Right atrium auricular region (tissue), 2 donors: ENCODE data around the gene NCOR2. TPM values are rescaled to one million over a fixed set of nuclear protein-coding genes. Genes with fewer than 3 reads are reported as not detected.

ENCODE experiments used
- DNase-seq: peaks from one replicate; pipeline ENCODE4 v3.0.0-alpha.2; 2019; ENCODE audit warnings: low spot score
- H3K27ac ChIP-seq, 2 donors: fragments of 200-600 bp; sonication (generic); 1 replicate in 1 of 2; 2 replicates in 1 of 2; pipeline ENCODE4 v1.5.1; 2016 to 2019
- H3K27me3 ChIP-seq, 2 donors: fragments of 200-600 bp; sonication (generic); one replicate each; pipeline versions ENCODE4 v1.5.1 to v1.6.0; 2017 to 2019
- H3K36me3 ChIP-seq: fragments of 200-600 bp; sonication (generic); one replicate; pipeline ENCODE4 v1.5.1; 2016
- H3K4me1 ChIP-seq, 2 donors: fragments of 200-600 bp; sonication (generic); one replicate each; pipeline versions ENCODE4 v1.5.1 to v1.6.0; 2017 to 2019
- H3K4me3 ChIP-seq, 2 donors: fragments of 200-600 bp; sonication (generic); 1 replicate in 1 of 2; 2 replicates in 1 of 2; pipeline ENCODE4 v1.5.1; 2017 to 2019; ENCODE audit warnings: mild to moderate bottlenecking in 1 of 2, moderate library complexity in 1 of 2
- H3K9me3 ChIP-seq, 2 donors: fragments of 200-600 bp; sonication (generic); one replicate each; pipeline ENCODE4 v1.5.1; 2019
- total RNA-seq, 2 donors: library from RNA; depleted of rRNA; stranded (reverse); fragments of >200 nt; gene quantifications; one replicate each; pipeline ENCODE4 v1.1.0, GENCODE V29; 2016
- TF ChIP-seq, protein P1 (sequence below), 2 donors: fragments of 200-600 bp; sonication (generic); IDR thresholded peaks; one replicate each; pipeline ENCODE4 v1.5.1; 2019; ENCODE audit warnings: antibody characterized with exemption in 2 of 2

NCOR2 gene
- total RNA-seq, 2 donors from 2014 or later = 62.9 to 104 TPM

DNA sequence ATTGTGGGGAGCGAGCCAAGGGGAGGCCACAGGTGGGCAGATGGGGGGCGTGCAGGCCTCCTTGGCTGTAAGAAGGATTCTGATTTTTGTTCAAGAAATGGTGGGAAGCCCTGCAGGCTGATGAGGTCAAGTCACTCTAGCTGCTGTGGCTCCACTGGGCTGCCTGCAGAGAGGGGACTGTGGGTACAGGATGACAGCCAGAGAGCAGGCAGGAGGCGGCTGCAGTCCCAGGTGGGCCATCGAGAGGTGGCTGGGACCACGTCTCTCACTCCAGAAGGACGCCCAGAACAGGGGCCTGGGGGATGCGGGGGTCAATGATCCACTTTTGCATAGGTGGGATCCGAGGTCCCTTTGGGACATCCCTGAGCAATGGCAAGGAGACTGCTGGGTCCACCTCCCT is 9.1 kb downstream of the NCOR2 start:
- H3K9me3 ChIP-seq = no peaks in the 10 kb centered on the region
- TF ChIP-seq, protein P1, sequence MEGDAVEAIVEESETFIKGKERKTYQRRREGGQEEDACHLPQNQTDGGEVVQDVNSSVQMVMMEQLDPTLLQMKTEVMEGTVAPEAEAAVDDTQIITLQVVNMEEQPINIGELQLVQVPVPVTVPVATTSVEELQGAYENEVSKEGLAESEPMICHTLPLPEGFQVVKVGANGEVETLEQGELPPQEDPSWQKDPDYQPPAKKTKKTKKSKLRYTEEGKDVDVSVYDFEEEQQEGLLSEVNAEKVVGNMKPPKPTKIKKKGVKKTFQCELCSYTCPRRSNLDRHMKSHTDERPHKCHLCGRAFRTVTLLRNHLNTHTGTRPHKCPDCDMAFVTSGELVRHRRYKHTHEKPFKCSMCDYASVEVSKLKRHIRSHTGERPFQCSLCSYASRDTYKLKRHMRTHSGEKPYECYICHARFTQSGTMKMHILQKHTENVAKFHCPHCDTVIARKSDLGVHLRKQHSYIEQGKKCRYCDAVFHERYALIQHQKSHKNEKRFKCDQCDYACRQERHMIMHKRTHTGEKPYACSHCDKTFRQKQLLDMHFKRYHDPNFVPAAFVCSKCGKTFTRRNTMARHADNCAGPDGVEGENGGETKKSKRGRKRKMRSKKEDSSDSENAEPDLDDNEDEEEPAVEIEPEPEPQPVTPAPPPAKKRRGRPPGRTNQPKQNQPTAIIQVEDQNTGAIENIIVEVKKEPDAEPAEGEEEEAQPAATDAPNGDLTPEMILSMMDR (IDR thresholded peaks at IDR 0.05) = no peak
- no peak for DNase-seq
- H3K36me3 ChIP-seq = no peaks in the 10 kb centered on the region
- no peaks in the 10 kb centered on the region for H3K27me3 ChIP-seq
- H3K4me1 ChIP-seq = peaks cover 0 to 83% of the 10 kb centered on the region in 2 donors
- no peak overlapping the region for H3K4me3 ChIP-seq
- H3K27ac ChIP-seq = peak overlapping the region; percentile 76 to 82

DNA sequence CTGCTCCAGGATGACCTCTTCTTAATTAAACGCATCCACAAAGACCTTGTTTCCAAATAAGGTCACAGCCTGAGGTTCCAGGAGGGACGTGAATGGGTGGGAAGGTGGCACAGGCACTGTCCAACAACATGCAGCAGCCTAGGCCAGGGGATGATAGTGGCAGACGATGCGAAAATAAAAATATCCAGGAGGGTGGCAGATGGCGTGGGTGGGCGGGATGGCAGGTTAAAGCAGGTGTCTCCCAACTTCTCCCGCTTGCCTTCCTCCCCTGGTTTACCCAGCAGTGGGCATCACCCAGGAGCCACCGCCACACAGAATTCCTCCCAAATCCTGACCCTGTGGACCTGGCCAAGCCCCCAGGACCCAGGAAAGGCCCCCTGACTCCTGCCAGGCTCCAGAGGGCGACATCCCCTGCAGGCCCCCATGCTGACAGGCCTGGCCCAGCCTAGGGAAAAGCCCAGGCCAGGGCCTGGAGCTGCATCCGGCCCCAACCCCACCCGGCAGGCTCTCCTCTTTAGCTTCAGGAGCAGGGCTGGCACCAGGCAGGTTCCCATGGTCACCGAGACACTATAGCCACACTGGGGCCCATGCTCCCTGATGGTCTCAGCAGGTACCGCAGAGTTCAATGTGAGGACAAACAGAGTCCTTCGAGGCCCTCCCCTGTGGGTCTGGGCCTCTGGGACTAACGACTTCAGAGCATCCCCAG is 9.7 kb downstream of the NCOR2 start:
- H3K4me1 ChIP-seq = peaks cover 0 to 82% of the 10 kb centered on the region in 2 donors
- H3K27ac ChIP-seq = peak overlapping the region; percentile 76 to 82
- H3K36me3 ChIP-seq = no peaks in the 10 kb centered on the region
- no peaks in the 10 kb centered on the region for H3K27me3 ChIP-seq
- TF ChIP-seq, protein P1 (IDR thresholded peaks at IDR 0.05) = no peak
- H3K9me3 ChIP-seq = no peaks in the 10 kb centered on the region
- DNase-seq = no peak
- H3K4me3 ChIP-seq = no peak overlapping the region

DNA sequence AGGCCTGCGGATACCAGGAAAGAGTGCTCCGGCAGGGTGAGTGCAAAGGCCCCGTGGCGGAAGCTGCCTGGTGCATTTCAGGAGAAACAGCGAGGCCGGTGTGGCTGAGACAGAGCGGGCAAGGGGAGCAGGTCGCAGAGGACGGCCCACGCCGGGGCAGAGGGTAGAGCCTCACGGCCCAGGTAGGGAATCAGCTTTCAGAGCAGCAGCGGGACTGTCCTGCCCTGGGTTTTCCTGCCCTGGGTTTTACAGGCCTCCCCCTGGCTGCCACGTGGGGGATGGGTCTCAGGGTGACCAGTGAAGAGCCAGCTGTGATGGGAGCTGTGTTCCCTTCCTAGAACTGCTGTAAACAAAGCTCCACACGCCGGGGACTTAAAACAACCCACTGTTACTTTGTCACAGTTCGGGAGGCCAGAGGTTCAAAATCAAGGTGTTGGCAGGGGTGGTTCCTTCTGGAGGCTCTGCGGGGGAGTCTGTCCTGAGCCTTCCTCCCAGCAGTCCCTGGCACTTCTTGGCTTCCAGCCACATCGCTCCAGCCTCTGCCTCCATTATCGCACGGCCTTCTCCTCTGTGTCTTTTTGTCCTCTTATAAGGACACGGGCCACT is 10.4 kb downstream of the NCOR2 start:
- Histone ChIP-seq H3K4me3 (no peak overlapping the region), H3K27ac (peak overlapping the region; percentile 76 to 82), H3K9me3 (no peaks in the 10 kb centered on the region), H3K36me3 (no peaks in the 10 kb centered on the region), H3K27me3 (no peaks in the 10 kb centered on the region), H3K4me1 (peaks cover 0 to 82% of the 10 kb centered on the region in 2 donors)
- TF ChIP-seq, protein P1 (IDR thresholded peaks at IDR 0.05) = peak in 1 of 2 donors; percentile 32
- DNase-seq = no peak

DNA sequence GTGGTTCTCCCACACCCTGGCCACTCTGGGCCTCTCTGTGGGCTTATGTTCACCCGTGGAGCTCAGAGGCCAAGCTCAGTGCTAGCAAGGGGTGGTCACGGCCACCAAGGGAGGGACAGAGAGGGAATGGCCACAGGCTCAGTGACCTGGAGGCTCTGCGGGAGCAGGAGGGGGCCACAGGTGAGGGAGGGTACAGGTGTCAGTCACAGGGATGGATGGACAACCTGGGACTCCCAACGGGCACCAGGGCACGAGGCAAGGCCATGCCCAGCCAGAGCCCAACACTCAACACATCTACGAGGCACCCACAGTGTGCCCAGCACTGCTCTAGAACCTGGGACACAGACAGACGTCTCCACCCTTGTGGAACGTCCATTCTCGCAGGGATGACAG is 11.3 kb downstream of the NCOR2 start:
- Histone ChIP-seq H3K9me3 (no peaks in the 10 kb centered on the region), H3K36me3 (no peaks in the 10 kb centered on the region), H3K27ac (peak overlapping the region in 1 of 2 donors; percentile 37), H3K4me3 (no peak overlapping the region), H3K27me3 (no peaks in the 10 kb centered on the region), H3K4me1 (peaks cover 0 to 82% of the 10 kb centered on the region in 2 donors)
- TF ChIP-seq, protein P1 (IDR thresholded peaks at IDR 0.05) = no peak
- no peak for DNase-seq

DNA sequence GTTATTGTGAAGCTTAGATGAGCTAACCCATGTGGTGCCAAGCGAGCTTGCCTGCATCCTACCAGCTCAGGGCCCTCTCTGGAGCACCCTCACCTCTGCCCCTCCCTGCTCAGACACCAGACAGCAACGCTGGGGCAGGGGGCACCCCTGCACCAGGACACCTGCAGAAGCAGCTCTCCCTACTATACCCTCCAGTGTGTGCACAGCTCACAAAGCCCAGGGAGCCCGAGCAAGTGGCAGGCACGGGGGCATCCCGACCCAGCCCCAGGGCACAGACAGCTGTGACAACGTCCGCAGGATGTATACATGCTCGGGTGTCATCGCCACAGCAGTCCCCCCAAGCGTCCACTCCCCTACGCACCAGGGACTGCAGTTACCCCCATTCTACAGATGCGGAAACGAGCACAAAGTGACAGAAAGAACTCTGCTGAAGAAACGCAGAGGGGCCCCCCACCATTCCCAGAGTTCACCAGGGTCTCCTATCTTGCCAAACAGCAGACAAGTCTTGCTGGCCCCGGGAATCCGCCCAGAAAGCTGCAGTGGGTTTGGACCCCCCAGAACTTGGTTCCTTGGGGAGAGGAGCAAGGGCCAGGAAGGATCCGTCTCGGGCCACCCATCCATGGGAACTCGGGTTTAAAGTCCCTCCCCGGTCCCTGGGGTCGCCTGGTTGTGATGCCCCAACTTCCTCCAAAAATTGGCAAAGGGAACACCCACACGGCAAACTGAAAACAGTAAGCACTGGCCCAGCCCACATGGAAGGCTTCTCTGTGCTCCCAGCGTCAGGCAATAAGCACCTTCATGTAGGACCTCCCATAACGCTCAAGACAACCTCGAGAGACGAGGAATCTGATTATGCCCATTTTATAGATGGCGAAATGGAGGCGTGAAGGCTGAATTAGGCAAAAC is 12.0 kb downstream of the NCOR2 start:
- peaks cover 0 to 86% of the 10 kb centered on the region in 2 donors for H3K4me1 ChIP-seq

More for the DNA sequence above, 12.0 kb downstream of the NCOR2 start:
- no peak for DNase-seq
- Histone ChIP-seq H3K9me3 (no peaks in the 10 kb centered on the region), H3K36me3 (no peaks in the 10 kb centered on the region), H3K27ac (peak overlapping the region in 1 of 2 donors; percentile 64), H3K4me3 (no peak overlapping the region), H3K27me3 (no peaks in the 10 kb centered on the region)
- TF ChIP-seq, protein P1 (IDR thresholded peaks at IDR 0.05) = no peak
